CD4-positive, alpha-beta T cell (primary cell): Measurements from ENCODE around the gene ADRA2B. TPM values are rescaled to one million over a fixed set of nuclear protein-coding genes. Genes with fewer than 3 reads are reported as not detected.
"Not testable (repeated sequence)": the region's sequence is repeated elsewhere in the genome, so short reads cannot be mapped to it uniquely, and the experiment has no call there.

Experiments used
- ATAC-seq: fragments of 200-7000 bp; cut with Tn5 transposase; one replicate; pipeline ENCODE4 v1.10.0; 2022; ENCODE audit warnings: mild to moderate bottlenecking; ENCODE audit not compliant: poor library complexity
- CTCF ChIA-PET: fragments of 350-600 bp; sonication (Branson Sonifier 250); formaldehyde crosslinking; loops from one replicate; lab custom pipeline; 2021; ENCODE audit warnings: antibody characterized with exemption, inconsistent platforms; lab: Charles Lee
- POLR2A ChIA-PET: fragments of 350-600 bp; sonication (Branson Sonifier 250); formaldehyde crosslinking; loops from one replicate; lab custom pipeline; 2021; ENCODE audit warnings: antibody characterized with exemption, inconsistent platforms; lab: Charles Lee
- DNase-seq, 14 experiments: peaks; one replicate each; pipeline ENCODE4 v3.0.0-alpha.2; 2013 to 2020; ENCODE audit warnings: mixed read lengths in 2 of 14
- H3K27ac ChIP-seq, 2 donors: one replicate each; pipeline versions ENCODE4 v1.5.1 to v1.7.0; 2013; ENCODE audit warnings: low read length in 2 of 2, low read depth in 1 of 2, mild to moderate bottlenecking in 1 of 2
- H3K27me3 ChIP-seq, 2 experiments: 1 replicate in 1 of 2; 2 replicates in 1 of 2; pipeline versions ENCODE4 v1.6.1 to v1.7.0; 2013; ENCODE audit warnings: low read length in 2 of 2, control low read depth in 1 of 2, mild to moderate bottlenecking in 1 of 2, moderate library complexity in 1 of 2; ENCODE audit not compliant: insufficient read depth in 2 of 2, control insufficient read depth in 1 of 2
- H3K36me3 ChIP-seq: one replicate; pipeline ENCODE4 v1.6.1; 2013; ENCODE audit warnings: low read length, control low read depth; ENCODE audit not compliant: insufficient read depth
- H3K4me1 ChIP-seq: one replicate; pipeline ENCODE4 v1.6.1; 2013; ENCODE audit warnings: low read length, control low read depth; ENCODE audit not compliant: insufficient read depth
- H3K4me3 ChIP-seq: one replicate; pipeline ENCODE4 v1.5.1; 2013; ENCODE audit warnings: mild to moderate bottlenecking, low read length, moderate library complexity
- H3K9me3 ChIP-seq, 2 experiments: 1 replicate in 1 of 2; 2 replicates in 1 of 2; pipeline versions ENCODE4 v1.6.1 to v1.7.0; 2013; ENCODE audit warnings: low read length in 2 of 2, mild to moderate bottlenecking in 2 of 2, control low read depth in 1 of 2, moderate library complexity in 1 of 2; ENCODE audit not compliant: control insufficient read depth in 1 of 2, insufficient read depth in 1 of 2
- H3K27ac Mint-ChIP-seq: one replicate; pipeline ENCODE4 v1.8.0; 2020; ENCODE audit warnings: mixed read lengths
- H3K27me3 Mint-ChIP-seq: one replicate; pipeline ENCODE4 v1.8.0; 2021; ENCODE audit warnings: mixed read lengths
- H3K36me3 Mint-ChIP-seq: one replicate; pipeline ENCODE4 v1.8.0; 2021; ENCODE audit warnings: low read depth, mixed read lengths
- H3K4me1 Mint-ChIP-seq: one replicate; pipeline ENCODE4 v1.8.0; 2021; ENCODE audit warnings: low read depth, mixed read lengths
- H3K4me3 Mint-ChIP-seq: one replicate; pipeline ENCODE4 v1.8.0; 2020; ENCODE audit warnings: mild to moderate bottlenecking, mixed read lengths
- H3K9me3 Mint-ChIP-seq: one replicate; pipeline ENCODE4 v1.8.0; 2020; ENCODE audit warnings: mixed read lengths
- CTCF ChIP-seq: fragments of 200-600 bp; IDR thresholded peaks from one replicate; pipeline ENCODE4 v1.8.0; 2022; ENCODE audit warnings: antibody characterized with exemption, mild to moderate bottlenecking
- intact Hi-C, 2 experiments: fragments of 100-400 bp; cut with DNase I in 1 of 2; cut with micrococcal nuclease in 1 of 2; formaldehyde crosslinking; loops; one replicate each; pipeline versions ENCODE4 v1.15.1 to v1.9.0; 2023 to 2025; cut with DNase I, micrococcal nuclease
- total RNA-seq, 174 experiments: library from RNA in 2 of 174; stranded (reverse) in 2 of 174; gene quantifications; one replicate each; pipeline ENCODE4 v1.2.3 and lab custom pipeline; 2021 to 2026

The ADRA2B gene
- total RNA-seq, 2 experiments from 2014 or later: 0.52 to 0.84 TPM

DNA sequence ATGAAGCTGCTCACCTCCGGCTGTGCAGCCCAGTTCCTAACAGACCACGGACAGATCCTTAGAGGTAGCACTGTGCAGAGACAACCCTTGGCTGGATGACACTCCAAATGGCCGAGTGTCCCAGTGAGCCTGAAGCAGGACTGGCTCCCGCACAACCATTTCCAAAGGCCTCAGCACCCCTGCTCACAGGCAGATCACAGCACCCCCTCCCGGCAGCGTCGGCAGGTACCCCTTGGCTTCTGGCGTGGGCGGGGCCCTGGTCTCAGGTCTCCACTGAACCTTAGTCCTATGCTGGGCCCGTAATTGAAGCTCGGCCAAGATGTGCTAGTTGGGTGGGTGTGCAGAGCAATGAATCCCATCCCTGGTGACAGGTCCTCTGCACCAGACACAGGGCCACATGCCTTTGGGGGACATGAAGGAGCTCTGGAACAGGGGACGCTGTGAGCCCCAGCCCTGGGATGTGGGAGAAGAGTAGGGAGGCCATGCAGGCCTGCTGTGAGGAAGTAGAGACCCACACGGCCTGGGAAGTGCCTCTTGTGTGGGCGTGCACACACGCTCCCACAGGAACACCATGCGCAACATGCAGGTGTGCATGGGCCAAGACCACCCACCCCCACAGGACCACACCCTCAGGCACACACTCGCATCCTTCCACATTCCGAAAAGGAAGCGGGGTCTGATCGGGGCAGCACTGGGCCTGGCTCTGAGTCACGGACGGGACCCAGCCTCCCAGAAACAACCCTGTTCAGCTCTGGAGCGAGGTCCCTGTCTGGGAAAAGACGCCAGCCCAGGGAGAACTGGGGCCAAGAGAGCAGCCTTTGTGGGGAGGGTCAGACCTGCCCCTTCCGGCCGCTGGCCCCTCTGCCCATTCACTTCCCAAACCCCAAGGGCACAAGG lies 26.1 kb upstream of the ADRA2B start:
- peak overlapping the region; percentile 98 for H3K4me3 Mint-ChIP-seq
- Histone ChIP-seq H3K27ac (peak overlapping the region; percentile 32 to 66), H3K4me1 (peaks cover 62% of the 10 kb centered on the region), H3K36me3 (peaks cover 28% of the 10 kb centered on the region), H3K27me3 (no peaks in the 10 kb centered on the region), H3K9me3 (no peaks in the 10 kb centered on the region), H3K4me3 (peak overlapping the region; percentile 93)
- H3K4me1 Mint-ChIP-seq: peaks cover 66% of the 10 kb centered on the region
- ChIA-PET POLR2A (interaction anchor here (1.2 to 13.8 kb wide), 5 partner anchors 16 to 150 kb away, joined by 4 to 199 read pairs (median 64); partner anchors contain the start of gene STARD7), CTCF (interaction anchor here (0.9 to 15.2 kb wide), 8 partner anchors 16 to 202 kb away, joined by 3 to 229 read pairs (median 4); no protein-coding TSS in a partner anchor)
- peaks cover 48% of the 10 kb centered on the region for H3K36me3 Mint-ChIP-seq
- intact Hi-C loops: loop anchor here (2.0 to 5.0 kb wide), 3 partner anchors 16 to 365 kb away; partner anchors contain the start of genes CIAO1 (in 1 of the 2), NEURL3 (in 1 of the 2) and TMEM127 (in 1 of the 2)
- no peak for TF ChIP-seq CTCF
- H3K27me3 Mint-ChIP-seq: no peaks in the 10 kb centered on the region
- DNase-seq (peak in 11 of 14 experiments; percentile 39 to 82 (median 65)), ATAC-seq (peak; percentile 11)
- no peaks in the 10 kb centered on the region for H3K9me3 Mint-ChIP-seq
- peak overlapping the region; percentile 98 for H3K27ac Mint-ChIP-seq

DNA sequence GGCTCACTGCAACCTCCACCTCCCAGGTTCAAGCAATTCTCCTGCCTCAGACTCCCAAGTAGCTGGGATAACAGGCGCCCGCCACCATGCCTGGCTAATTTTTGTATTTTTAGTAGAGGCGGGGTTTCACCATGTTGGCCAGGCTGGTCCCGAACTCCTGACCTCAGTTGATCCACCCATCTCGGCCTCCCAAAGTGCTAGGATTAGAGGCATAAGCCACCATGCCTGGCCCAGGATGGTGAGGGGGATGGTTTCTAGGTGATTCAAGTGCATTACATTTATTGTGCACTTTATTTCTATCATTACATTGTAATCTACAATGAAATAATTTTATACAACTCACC lies 25.2 kb upstream of the ADRA2B start:
- Histone ChIP-seq H3K36me3 (peaks cover 31% of the 10 kb centered on the region), H3K4me1 (peaks cover 53% of the 10 kb centered on the region)
- CTCF ChIA-PET: interaction anchor here (0.9 to 15.2 kb wide), 6 partner anchors 17 to 203 kb away, joined by 3 to 229 read pairs (median 4); no protein-coding TSS in a partner anchor
- not testable (repeated sequence) for H3K9me3 Mint-ChIP-seq, H3K27me3 ChIP-seq, ATAC-seq, H3K9me3 ChIP-seq, H3K4me3 ChIP-seq, H3K27me3 Mint-ChIP-seq, H3K27ac ChIP-seq
- H3K4me3 Mint-ChIP-seq: peak overlapping the region; percentile 98
- POLR2A ChIA-PET: interaction anchor here (2.7 to 13.8 kb wide), 2 partner anchors 33 to 66 kb away, joined by 17 to 199 read pairs; partner anchors contain the start of gene STARD7
- H3K4me1 Mint-ChIP-seq: peaks cover 57% of the 10 kb centered on the region
- H3K27ac Mint-ChIP-seq: peak overlapping the region; percentile 98
- DNase-seq: peak in 2 of 14 experiments; percentile 4 to 19
- intact Hi-C loops: loop anchor here (5.0 kb wide), 2 partner anchors 126 to 366 kb away; partner anchors contain the start of genes CIAO1 (in 1 of the 2), NEURL3 (in 1 of the 2) and TMEM127 (in 1 of the 2)
- peaks cover 48% of the 10 kb centered on the region for H3K36me3 Mint-ChIP-seq

DNA sequence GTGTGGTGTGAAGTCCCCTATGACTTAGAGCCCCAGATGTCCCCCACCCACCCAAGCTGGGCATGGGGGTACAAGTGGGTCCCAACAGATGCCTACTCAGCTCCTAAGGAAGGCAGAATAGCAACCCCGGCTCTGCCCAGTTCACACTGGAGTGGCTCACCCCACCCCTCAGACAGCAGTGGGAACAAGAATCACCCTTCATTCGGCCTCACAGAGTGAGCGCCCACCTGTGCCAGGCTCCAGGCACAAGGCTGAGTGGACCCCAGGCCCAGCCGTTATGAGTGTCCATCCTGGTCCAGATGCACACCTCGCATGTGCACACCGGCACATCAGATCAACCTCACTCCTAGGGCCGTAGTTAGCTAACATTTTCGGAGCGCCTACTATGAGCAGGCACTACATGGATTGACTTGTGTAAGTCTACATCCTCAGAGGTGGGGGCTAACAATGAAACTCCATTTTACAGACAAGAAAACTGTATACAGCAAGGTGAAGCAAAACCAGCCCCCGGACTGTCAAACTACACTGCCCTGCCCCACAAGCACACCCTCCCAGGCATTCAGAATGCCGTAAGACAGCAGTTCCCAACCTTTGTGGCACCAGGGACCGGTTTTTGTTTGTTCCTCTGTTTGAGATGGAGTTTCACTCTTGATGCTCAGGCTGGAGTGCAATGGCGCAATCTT lies 24.7 kb upstream of the ADRA2B start:
- peak overlapping the region; percentile 51 for H3K4me3 Mint-ChIP-seq
- ChIA-PET POLR2A (interaction anchor here (2.7 to 13.8 kb wide), 2 partner anchors 33 to 67 kb away, joined by 17 to 199 read pairs; partner anchors contain the start of gene STARD7), CTCF (interaction anchor here (0.9 to 15.2 kb wide), 5 partner anchors 24 to 203 kb away, joined by 3 to 229 read pairs (median 4); no protein-coding TSS in a partner anchor)
- H3K4me3 ChIP-seq: no peak overlapping the region
- DNase-seq (peak in 3 of 14 experiments; percentile 6 to 42 (median 37)), ATAC-seq (no peak)
- peaks cover 43% of the 10 kb centered on the region for H3K36me3 Mint-ChIP-seq
- H3K9me3 ChIP-seq: no peaks in the 10 kb centered on the region
- no peaks in the 10 kb centered on the region for H3K27me3 ChIP-seq
- H3K4me1 Mint-ChIP-seq: peaks cover 52% of the 10 kb centered on the region
- no peaks in the 10 kb centered on the region for H3K9me3 Mint-ChIP-seq
- TF ChIP-seq CTCF: no peak
- H3K27ac ChIP-seq: no peak overlapping the region
- intact Hi-C loops: loop anchor here (5.0 kb wide), 2 partner anchors 126 to 366 kb away; partner anchors contain the start of genes CIAO1 (in 1 of the 2), NEURL3 (in 1 of the 2) and TMEM127 (in 1 of the 2)
- peak overlapping the region; percentile 98 for H3K27ac Mint-ChIP-seq
- peaks cover 48% of the 10 kb centered on the region for H3K4me1 ChIP-seq
- H3K36me3 ChIP-seq: peaks cover 31% of the 10 kb centered on the region
- H3K27me3 Mint-ChIP-seq: no peaks in the 10 kb centered on the region
